Measurements from ENCODE around the gene MIF4GD.
"Not testable (repeated sequence)": the region's sequence is repeated elsewhere in the genome, so short reads cannot be mapped to it uniquely, and the experiment has no call there.

The MIF4GD gene

GRCh38 chr17:75288359-75288758, 17.3 kb upstream of the MIF4GD start:
- no peak for DNase-seq

- DNase-seq: no peak
Observed at GRCh38 chr17:75287221-75287620, 16.2 kb upstream of the MIF4GD start.

DNA sequence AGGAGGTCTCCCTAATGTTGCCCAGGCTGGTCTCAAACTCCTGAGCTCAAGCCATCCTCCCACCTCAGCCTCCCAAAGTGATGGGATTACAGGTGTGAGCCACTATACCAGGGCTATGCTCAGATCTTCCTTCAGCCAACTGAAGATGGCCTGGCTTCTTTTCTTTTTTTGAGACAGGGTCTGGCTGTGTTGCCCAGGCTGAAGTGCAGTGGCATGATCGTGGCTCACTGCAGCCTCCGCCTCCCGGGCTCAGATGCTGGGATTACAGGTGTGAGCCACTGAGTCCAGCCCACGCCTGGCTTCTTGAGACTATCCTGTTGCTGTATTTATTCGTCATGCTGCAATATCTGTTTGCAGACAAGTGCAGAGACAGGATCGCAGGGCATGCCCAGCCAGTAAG, 14.1 kb upstream of the MIF4GD start:
- DNase-seq: no peak

DNA sequence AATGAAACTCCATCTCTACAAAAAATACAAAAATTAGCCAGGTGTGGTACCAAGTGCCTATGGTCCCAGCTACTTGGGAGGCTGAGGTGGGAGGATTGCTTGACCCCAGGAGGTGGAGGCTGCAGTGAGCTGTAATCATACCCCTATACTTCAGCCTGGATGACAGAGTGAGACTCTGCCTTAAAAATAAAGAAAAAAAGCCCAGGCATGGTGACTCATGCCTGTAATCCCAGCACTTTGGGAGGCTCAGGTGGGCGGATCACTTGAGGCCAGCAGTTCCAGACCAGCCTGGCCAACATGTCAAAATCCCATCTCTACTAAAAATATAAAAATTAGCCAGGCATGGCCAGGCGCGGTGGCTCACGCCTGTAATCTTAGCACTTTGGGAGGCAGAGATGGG, 9.2 kb upstream of the MIF4GD start:
- DNase-seq: not testable (repeated sequence)

GRCh38 chr17:75277664-75278071, 6.6 kb upstream of the MIF4GD start:
- no peak for DNase-seq

- no peak for DNase-seq
Observed at GRCh38 chr17:75273977-75274708, 3.1 kb upstream of the MIF4GD start.

- no peak for DNase-seq
Observed at GRCh38 chr17:75272848-75273184, 1.8 kb upstream of the MIF4GD start.

- DNase-seq: no peak
Observed at GRCh38 chr17:75271955-75272847, 1.2 kb upstream of the MIF4GD start.

DNA sequence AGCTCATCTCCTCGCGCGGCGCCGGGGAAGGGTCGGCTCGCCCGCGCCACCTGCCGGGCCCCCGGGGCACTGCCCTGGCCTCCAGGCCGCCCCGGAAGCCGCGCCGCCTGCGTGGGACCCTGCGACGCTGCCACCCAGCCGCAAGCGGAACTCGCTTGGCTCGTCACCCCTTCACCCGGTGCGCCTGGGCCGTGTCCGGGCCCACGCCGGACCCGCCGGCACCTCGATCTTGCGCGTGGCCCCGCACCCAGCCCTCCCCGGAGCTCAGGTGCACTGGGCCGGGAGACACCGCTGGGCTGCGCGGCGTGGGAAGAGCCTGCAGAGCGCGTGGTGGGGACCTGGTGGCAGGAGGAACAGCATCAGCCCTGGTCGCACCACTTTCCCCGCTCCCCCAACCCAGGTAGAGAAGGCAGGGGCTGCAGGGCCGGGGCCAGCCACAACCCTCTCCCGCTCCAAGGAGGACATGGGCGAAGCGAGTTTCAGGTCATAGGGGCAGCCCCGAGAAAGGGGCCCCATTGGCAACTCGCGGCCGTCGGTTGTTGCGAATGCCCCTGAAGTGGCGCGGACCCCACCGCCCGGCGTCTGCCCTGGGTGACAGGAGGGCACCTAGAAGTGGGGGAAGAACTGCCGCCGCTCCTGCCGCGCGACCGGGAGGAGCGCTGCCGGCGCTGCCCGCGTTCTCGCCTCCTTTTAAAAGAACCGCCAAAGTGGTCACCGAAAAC, 363 bp upstream of the MIF4GD start:
- peak; percentile 88 for DNase-seq

DNA sequence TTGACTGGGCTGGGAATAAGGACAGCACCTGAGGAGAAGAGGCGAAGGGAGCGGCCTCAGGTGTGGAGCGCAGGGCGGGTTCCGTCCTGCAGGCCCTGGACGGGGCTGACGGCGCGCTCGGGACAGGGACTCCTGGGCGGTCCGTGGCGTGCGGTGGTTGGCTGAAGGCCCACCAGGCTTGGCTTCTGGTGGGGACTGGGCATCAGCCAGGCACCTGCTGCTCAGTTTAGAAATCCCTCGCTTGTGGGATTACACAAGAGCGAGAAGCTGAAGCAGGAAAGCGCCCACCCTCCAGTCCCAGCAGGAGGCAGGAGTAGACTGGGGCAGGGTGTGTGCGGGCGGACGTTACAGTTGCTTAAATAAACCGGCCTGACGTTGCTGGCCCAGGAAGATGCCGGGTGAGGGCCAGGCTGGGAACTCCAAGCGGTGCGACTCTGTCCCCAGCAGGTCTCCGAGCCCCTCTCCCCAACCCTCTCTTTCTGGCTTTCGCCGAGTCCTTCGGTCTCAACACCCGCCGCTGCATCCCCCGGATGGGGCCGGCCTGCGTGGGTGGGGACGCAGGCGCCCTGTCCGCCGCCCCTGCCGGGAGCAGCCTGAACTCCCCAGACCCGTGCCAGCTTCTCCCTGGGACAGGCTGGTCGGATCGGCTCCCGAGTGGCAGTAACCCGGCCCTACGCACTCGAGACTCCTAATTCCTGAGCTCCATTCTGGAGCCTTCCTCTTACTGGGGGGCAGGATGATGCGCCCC, 639 bp downstream of the MIF4GD start:
- DNase-seq: peak; percentile 79

DNA sequence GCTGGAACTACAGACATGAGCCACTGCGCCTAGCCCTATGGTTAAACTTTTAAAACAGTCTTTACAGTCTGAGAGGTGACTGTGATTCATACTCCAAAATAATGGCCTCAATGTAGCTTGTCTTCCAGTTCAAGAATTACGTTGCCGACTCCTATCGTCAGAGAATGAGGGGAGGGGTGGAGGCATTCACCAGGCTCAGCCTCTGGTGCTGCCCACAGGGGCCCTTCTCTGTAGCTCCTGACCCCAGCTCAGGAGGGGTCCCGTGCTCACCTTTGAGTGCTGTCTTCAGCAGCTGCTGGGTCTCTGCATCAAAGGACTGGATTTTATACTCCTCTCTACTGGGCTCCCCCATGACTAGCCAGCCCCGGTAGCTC, 1.2 kb downstream of the MIF4GD start:
- no peak for DNase-seq

- no peak for DNase-seq
Observed at GRCh38 chr17:75267411-75268232, 3.4 kb downstream of the MIF4GD start.

DNA sequence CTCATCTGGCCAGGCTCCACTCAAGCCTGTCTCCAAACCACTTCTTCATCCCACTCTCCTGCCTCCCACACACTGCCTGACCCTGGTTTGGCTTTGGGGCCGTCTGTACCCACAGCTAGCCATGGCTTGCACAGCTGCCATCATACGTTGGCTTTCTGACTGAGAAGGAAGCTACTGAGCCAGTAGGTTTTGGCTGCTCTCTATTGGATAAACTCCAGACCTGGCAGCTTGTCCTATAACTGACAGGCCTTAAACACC, 3.9 kb downstream of the MIF4GD start:
- no peak for DNase-seq

DNA sequence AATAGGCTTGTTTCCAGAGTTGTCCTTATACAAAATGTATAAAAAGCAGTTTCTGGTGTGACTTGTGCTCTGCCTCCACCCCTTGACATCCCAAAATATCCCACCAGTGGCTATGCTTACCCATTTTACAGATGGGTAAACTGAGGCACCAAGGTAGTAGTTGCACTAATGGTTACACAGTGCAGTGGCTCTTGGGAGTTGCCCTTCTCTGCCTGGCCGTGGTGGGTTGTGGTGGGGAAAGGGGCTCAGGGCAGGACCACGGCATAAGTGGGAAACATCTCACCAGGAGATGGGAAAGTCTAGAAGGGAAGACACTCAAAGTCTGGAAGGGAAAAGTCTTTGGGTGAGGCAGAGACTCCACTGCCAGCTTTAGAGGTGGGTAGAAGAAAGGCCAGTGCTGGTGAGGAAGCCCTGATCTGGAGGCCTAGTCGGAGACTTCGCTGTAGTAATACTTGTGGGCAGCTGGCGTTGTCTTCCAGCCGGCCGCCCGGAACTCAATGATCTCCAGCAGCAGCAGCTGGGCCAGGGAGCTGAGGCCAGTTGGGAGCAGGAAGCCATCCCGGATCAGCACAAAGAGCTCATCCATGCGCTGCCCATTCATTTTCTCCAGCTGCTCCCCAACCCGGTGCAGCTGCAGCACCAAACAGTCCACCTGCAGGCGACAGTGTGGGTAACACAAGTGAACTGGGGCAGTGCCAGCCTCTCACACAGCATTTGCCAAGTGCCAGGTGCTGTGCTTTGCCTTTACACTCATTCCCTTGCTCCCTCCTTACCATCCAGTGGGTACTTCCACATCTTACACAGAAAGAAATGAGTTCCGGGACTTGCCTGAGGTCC, 4.5 kb downstream of the MIF4GD start:
- no peak for DNase-seq

DNA sequence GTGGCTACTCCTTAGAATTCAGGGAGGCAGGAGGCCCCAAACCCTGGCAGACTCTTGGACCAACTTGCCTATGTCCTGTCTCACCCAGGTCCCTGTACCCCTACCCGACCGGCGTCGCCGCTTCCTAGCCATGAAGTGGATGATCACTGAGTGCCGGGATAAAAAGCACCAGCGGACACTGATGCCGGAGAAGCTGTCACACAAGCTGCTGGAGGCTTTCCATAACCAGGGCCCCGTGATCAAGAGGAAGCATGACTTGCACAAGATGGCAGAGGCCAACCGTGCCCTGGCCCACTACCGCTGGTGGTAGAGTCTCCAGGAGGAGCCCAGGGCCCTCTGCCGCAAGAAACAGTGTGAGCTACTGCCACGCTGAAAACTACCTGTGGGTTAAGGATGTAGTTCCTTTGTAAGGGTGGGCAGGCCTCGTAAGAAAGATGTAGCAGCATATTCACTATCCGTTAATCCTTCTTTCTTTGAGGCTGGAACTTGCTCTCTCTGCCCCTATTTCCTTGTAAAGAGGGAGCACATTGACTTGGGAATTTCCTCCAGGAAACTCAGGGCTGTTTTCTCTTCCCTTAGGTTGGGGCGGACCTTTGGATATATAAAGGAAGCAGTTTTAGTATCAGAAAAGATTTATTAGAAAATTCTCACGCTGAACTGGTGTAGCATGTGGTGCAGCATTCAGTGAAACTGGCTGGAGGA, 5.3 kb downstream of the MIF4GD start:
- no peak for DNase-seq

DNA sequence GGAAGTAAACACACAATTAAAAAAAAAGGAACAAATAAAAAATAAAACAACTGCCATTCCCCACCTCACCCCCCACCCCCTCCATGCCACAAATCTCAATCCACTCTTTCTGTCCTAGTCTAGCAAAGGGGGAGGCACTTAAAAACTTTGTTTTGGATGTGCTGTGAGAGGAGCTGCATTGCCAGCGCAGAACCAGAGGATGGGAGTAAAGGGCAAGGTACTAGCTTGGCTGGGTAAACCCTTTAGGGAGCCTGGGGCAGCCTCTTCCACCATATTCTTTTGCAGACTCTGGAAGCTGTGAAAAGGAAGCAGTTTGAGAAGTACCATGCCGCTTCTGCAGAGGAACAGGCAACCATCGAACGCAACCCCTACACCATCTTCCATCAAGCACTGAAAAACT, 8.0 kb downstream of the MIF4GD start:
- DNase-seq: no peak

- no peak for DNase-seq
Observed at GRCh38 chr17:75262112-75262606, 8.9 kb downstream of the MIF4GD start.

DNA sequence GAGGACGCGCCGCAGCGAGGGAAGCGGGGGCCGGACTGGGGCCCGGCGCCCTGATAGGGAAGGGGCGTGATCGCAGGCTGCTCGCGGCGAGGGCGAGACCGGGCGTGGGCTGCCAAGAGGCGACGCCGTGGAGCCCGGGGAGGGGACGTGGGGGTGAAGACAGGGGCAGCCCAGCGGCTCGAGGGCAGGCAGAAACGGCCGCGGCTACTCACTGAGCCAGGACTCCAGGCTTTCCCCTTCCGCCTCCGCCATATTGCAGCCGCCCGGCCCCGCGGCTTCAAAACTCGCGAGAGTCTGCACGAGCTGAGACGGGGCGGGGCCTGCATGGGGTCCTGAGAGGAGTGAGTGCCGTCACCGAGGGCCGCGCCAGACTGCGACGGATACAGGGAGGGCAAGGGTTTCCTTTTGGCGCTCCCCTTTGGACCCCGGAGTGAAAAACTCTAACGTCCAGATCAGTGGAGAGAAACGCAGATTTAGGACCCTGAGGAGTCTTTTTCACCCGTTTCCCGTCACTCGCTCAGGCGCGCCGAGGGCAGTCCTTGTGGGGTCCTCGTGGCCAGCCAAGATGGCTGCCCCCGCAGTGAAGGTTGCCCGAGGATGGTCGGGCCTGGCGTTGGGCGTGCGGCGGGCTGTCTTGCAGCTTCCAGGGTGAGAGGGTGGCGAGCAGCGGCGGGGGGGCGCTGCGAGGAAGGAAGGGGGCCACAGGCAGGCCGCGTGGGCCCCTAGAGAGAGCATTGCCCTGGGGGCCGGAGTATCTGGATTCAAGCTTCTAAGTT, 9.5 kb downstream of the MIF4GD start, which contains the start of the genes GGA3 and MRPS7:
Gene GGA3, minus strand, starts transcription at position 271 of the 776 bp plus-strand sequence. Its CDS starts 19 bp downstream, at position 252.
Gene MRPS7, plus strand, starts transcription at position 544 of the 776 bp plus-strand sequence. Its CDS starts 22 bp downstream, at position 566.
- DNase-seq: peak; percentile 98

DNA sequence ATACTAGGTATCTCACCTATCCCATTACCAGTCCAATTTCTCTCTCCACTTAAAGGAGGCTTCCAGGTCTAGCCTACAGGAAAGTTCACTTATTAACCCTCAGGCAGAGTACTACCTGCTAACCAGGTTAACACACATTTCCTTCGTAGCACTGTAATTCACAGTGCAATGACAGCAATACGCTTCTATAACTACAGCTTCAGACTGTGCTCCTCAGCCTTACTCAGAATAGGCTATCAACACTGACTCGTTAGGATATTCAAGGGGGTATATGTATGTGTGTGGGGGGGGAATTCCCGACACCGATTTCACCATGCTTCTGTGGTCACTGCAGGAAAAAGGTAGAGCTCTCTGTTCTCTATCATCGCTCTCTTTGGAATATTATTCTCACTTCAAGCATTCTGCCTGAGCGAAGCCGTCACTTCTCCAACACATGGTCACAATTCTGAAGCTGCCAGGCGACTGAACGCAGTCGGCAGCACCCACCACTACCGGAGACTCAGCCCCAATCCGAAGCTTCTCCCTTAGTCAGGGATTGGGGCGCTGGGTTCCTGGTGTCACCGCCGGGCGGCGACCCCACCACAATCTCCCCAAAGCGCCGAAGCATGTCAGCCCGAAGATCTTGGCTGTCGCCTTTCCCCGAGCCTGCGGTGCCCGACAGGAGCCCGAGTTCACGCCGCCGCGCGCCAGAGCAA, 10.2 kb downstream of the MIF4GD start:
- DNase-seq: no peak

Measured in right forelimb (tissue), 1 donor.